GM21528 (cell line): Measurements from ENCODE around the gene IFRD1.
A peak's percentile ranks its signal among the peaks of the same experiment; 100 is the strongest.
"Not testable (repeated sequence)": the region's sequence is repeated elsewhere in the genome, so short reads cannot be mapped to it uniquely, and the experiment has no call there.

ENCODE experiments used
- ATAC-seq: cut with Tn5 transposase; IDR thresholded peaks from one replicate; pipeline ENCODE4 v1.9.1; 2021; ENCODE audit warnings: mild to moderate bottlenecking, moderate library complexity; ENCODE audit not compliant: unreplicated experiment, low FRiP score

Gene IFRD1

GRCh38 chr7:112439476-112439875, 10.8 kb upstream of the IFRD1 start:
- no peak for ATAC-seq

- no peak for ATAC-seq
Measured at GRCh38 chr7:112442210-112442609, 8.1 kb upstream of the IFRD1 start.

- ATAC-seq, result no peak
Measured at GRCh38 chr7:112444505-112444904, 5.8 kb upstream of the IFRD1 start.

- ATAC-seq, result no peak
Measured at GRCh38 chr7:112446431-112446830, 3.8 kb upstream of the IFRD1 start.

- ATAC-seq, result no peak
Measured at GRCh38 chr7:112447406-112447805, 2.9 kb upstream of the IFRD1 start.

- ATAC-seq, result no peak
Measured at GRCh38 chr7:112448381-112448780, 1.9 kb upstream of the IFRD1 start.

GRCh38 chr7:112448891-112449290, 1.4 kb upstream of the IFRD1 start:
- ATAC-seq, result no peak

GRCh38 chr7:112449353-112449752, 907 bp upstream of the IFRD1 start:
- ATAC-seq, result no peak

- ATAC-seq, result peak; percentile 80
Measured at GRCh38 chr7:112450807-112451761, 824 bp downstream of the IFRD1 start.

GRCh38 chr7:112452102-112452888, 2.0 kb downstream of the IFRD1 start:
- no peak for ATAC-seq

GRCh38 chr7:112453505-112454171, 3.4 kb downstream of the IFRD1 start:
- ATAC-seq, result no peak

- not testable (repeated sequence) for ATAC-seq
Measured at GRCh38 chr7:112454191-112454590, 3.9 kb downstream of the IFRD1 start.

GRCh38 chr7:112459645-112460044, 9.4 kb downstream of the IFRD1 start:
- ATAC-seq, result no peak

GRCh38 chr7:112462236-112462635, 12.0 kb downstream of the IFRD1 start:
- no peak for ATAC-seq

GRCh38 chr7:112467867-112468266, 17.6 kb downstream of the IFRD1 start:
- ATAC-seq, result no peak

GRCh38 chr7:112470194-112470593, 19.9 kb downstream of the IFRD1 start:
- ATAC-seq, result no peak

- ATAC-seq, result no peak
Measured at GRCh38 chr7:112476390-112477052, 26.3 kb downstream of the IFRD1 start.

- ATAC-seq, result no peak
Measured at GRCh38 chr7:112481121-112481736, 31.0 kb downstream of the IFRD1 start.

- no peak for ATAC-seq
Measured at GRCh38 chr7:112481833-112482670, 31.8 kb downstream of the IFRD1 start.
